Mammary epithelial cell (primary cell): ENCODE results near the gene NAB2.

Experiments
- CTCF ChIP-seq, 2 donors: IDR thresholded peaks in 1 of 2; conservative IDR thresholded peaks in 1 of 2; 2 replicates each; pipeline ENCODE4 v1.5.1; 2011 to 2012; ENCODE audit warnings: inconsistent platforms in 2 of 2, low read length in 2 of 2, mild to moderate bottlenecking in 2 of 2, control low read depth in 1 of 2, low read depth in 1 of 2; ENCODE audit not compliant: insufficient read depth in 1 of 2; ENCODE audit errors: extremely low read depth in 1 of 2
- EZH2 ChIP-seq: IDR thresholded peaks from 2 replicates; pipeline ENCODE4 v1.6.1; 2012; ENCODE audit warnings: low read length, inconsistent platforms, borderline replicate concordance

- no peak for TF ChIP-seq CTCF (conservative IDR thresholded peaks at IDR 0.05 in 1 of 2, IDR thresholded peaks at IDR 0.05 in 1 of 2; ENCODE audit: extremely low read depth in 1 of 2, insufficient read depth in 1 of 2, low read depth in 1 of 2, low read length in 2 of 2)
- TF ChIP-seq EZH2: no peak
Observed at GRCh38 chr12:57096748-57097553, 8.0 kb downstream of the NAB2 start.
